Right lung (tissue), 5 donors: ENCODE results near the gene CST4. TPM values are rescaled to one million over a fixed set of nuclear protein-coding genes. Genes with fewer than 3 reads are reported as not detected.
"Not testable (repeated sequence)": the region's sequence is repeated elsewhere in the genome, so short reads cannot be mapped to it uniquely, and the experiment has no call there.

Source experiments
- DNase-seq, 2 donors: peaks; one replicate each; pipeline ENCODE4 v3.0.0-alpha.2; 2013
- polyA plus RNA-seq, 5 donors: library from polyadenylated mRNA; unstranded; fragments of 120-200 nt; gene quantifications; one replicate each; pipeline versions ENCODE4 v1.2.1 to v1.2.3, GENCODE V29; 2013; ENCODE audit warnings: inconsistent platforms in 1 of 5, low replicate concordance in 1 of 5; ENCODE audit not compliant: insufficient read length in 5 of 5, insufficient read depth in 1 of 5

Gene CST4
- polyA plus RNA-seq, 5 donors, result not detected

DNA sequence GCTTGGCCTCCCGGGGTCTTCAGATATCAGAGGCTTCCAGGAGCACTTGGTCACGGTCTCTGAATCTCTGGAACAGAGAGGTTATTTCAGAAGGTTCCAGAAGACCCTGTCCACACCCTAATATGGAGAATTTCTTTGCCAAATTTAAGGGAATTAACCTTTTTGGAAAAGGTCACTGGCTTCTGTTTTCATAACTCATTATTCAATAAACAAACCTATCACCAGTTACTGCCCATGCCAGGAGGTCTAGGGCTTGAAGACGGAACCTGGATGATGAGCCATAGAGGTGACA, 507 bp upstream of the CST4 start:
- DNase-seq, result no peak

DNA sequence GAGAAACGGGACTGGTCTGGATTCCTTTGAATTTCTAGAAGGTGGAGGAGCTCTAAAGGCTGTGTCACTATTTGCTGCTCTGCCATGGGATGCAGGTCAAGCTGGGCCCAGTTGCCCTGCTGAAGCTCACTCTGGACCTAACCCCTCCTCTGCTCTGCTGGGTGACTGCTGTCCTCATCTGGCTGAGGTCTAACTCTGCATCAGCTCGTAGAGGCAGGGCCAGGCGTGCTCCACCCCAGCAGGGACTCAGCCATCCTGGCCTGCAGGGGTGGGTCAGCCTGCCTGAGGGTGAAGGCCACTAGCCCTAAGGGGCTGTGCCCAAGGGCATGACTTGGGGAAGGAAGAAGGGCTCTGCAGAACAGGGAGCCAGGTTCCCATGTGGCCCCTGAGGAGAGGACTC, 852 bp downstream of the CST4 start:
- no peak for DNase-seq

DNA sequence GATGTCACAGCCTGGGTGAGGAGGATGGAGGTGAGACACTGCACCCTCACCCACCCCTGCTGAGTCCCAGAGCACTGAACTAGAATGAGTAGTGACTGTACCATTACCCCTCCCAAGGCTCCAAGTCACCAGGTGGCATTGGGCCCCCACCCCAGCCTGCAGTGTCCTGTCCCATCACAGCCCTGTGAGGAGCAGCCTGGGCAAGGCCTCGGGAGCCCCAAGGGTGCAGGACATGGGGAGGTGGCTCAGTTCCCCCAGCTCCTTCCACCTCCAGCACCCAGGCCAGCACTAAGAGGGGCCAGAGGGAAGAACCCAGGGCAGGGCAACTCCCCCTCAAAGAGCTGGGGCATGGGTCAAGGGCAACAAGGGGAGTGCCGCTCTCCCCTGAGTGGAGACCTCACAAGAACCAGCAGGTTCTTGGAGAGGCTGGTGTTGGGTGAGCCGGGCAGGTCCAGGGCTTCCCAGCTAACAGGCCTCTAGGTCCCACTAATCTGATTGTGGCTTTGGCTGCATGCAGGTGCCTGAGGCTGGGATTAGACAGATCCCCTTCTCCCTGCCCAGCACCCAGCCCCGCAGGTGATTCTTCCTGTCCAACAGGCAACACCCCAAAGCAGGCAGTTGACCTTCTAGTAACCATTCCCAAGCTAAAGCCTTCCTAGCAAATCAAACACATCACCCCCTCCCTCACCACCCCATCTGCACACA, 2.6 kb downstream of the CST4 start:
- no peak for DNase-seq

DNA sequence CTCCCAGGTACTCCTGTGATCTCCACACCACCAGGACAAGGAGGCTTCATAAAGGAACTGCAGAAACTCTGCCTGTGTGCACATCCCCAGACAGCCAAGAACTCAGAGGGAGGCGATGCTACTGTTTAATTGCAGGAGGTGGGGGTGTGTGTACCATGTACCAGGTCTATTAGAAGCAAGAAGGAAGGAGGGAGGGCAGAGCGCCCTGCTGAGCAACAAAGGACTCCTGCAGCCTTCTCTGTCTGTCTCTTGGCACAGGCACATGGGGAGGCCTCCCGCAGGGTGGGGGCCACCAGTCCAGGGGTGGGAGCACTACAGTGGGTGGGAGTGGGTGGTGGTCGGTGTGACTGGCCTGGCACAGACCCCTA, 3.3 kb downstream of the CST4 start:
- not testable (repeated sequence) for DNase-seq

DNA sequence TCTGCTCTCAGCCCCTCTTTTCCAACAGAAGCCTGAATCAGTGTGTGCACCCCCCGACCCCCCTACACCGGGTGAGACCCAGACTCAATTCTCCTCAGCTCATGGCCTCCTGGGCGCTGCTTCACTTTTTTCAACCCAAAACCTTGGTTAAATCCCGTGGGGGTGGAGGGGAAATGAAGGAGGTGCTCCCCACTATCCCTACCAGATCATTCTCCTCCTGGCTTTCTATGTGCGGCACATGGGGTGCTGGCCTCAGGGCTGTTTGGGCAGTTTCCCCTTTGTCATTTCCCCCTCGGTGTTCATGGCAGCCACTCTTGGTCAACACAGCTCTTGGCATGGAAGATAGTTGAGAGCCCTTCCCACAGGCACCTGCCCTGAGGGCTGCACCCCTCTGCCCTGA, 4.6 kb downstream of the CST4 start:
- DNase-seq, result no peak

- no peak for DNase-seq
These were observed 5.0 kb downstream of the CST4 start for GRCh38 chr20:23683807-23684206.

GRCh38 chr20:23683281-23683680, 5.6 kb downstream of the CST4 start:
- no peak for DNase-seq

- DNase-seq, result no peak
These were observed 8.7 kb downstream of the CST4 start for GRCh38 chr20:23680146-23680545.

DNA sequence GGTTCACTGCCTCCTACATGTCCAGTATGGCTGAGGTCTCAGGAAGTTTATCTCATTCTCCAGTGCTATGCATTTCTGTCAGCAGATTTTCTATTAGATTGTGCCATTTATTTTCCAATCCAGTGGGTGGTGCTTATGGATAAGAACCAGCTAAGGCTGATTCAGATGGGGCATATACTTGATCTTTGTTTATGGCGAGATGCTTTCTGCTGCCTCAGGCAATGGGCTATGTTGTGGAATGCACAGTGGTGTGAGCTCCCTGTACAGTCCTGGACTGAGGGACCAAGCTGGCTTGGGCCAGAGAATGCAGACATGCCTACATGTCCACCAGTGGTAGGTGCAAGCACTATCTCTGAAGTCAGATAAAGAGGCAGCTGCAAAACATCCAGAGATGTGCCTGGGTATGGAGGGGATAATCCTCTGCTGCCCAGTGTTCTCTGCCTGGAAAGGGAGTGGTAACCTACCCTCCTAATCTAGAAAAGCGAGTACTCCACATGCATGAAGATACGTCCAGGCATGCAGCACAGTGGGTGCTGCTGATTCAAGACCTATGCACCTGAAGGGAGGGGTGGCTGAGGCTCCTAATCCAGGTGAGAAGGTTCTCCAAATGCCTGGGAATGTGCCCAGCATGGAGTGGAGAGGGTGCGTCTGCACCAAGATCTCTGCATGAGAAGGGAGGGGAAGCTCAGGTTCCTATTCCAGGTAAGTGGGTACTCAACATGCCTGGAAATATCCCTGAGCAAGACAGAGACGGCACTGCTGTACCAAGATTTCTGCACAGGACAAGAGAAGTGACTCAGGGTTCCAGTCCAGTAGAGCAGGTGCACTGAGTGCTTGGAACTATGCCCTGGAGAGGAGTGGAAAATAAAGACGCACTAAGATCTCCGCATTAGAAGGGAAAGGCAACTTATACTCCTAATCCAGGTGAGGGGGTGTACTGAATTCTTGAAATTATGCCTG, 9.4 kb downstream of the CST4 start:
- no peak for DNase-seq

DNA sequence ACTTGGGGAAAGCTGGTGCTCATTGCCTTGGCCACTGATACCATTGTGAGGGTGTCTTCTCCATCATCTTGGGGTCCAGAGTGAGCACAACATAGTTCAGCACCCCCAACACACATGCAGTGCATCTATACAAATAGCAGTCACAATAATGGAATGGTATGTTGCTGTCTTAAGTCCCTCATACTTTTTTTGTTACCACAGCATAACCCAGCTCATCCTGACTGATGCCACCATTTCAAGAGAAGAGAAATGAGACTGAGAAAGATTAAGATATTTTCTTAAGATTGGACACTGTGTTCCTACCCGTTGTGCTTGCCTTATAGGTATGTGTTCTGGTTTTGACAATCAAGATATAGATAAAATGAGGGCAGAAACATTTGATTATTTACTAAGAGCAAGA, 15.6 kb downstream of the CST4 start:
- DNase-seq, result no peak

DNA sequence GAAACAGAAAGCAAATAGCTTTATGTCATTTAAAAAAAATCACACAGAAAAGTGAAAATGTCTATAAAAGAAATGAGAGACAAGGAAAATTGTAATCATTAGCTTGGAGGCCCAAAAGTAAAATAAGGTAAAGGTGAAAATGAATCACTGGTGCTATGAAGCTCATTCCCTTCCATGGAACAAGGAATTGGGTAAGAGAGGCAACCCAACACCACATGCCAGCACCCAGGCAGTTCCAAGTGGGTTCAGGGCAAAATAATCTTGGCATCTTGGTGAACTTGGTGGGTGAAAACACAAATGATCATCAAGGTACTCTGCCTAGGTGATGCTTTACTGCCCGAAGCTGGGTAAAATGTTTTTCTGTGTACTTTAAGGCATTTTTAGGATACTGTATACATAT, 16.7 kb downstream of the CST4 start:
- DNase-seq, result no peak

- no peak for DNase-seq
These were observed 17.4 kb downstream of the CST4 start for GRCh38 chr20:23671479-23671878.

DNA sequence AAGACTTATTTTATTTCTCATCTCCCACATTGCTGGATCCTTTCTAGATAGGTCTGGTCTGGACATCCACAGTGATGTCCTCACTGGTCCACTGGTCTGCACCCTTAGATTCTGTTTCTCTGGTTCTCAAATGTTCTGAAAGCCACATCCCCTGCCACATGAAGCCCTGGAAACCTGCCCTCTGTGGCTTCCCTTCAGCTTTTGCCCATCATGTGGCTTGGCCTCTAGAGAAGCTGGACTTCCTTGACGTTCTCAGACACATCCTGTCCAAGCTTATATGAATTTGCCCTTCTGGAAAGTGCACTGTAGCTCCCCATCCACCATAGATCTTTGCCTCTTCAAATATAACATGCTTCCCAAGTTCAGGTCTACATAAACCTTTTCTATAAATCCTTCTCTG, 18.5 kb downstream of the CST4 start:
- DNase-seq, result no peak

GRCh38 chr20:23669866-23670265, 19.0 kb downstream of the CST4 start:
- DNase-seq, result no peak

GRCh38 chr20:23669327-23669726, 19.5 kb downstream of the CST4 start:
- DNase-seq, result no peak

- peak; percentile 17 to 33 for DNase-seq
These were observed 20.3 kb downstream of the CST4 start for GRCh38 chr20:23668477-23668951.

DNA sequence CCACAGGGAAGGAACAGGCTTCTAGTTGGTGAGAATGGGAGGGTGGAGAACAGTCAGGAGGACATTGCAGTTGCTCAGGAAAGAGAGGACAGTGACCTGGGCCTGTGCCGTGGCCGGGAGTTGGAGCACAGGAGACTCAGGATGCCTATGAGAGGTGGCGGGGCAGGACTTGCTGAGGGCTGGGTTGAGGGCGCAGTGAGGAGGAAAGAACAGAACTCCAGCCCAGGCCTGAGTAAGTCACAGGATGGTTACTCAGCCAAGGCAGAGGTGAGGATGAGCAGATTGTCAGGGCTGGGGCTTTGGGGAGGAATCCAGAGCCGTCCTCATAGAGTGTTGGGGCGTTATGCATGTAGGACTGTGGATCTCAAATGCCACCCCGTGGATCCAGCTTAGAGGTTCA, 21.2 kb downstream of the CST4 start:
- DNase-seq, result no peak

DNA sequence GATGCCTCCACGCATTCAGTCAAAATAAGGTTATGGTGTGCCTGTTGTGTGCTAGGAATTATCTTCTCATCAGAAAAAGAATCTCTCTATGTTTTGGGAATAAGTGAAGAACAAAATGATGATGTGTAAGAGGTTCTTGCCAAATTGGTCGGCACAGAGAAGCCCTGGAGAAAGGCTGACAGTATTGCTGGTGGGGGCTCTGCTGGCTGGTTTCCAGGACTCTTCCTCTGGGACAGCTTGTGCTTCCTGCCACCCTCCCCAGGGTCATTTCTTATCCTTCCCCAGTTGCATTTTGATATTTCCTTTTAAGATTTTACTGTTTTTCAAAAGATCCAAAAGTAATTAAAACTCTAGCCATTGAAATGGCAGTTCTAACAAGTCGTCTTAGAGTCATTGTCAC, 22.1 kb downstream of the CST4 start:
- DNase-seq, result no peak

GRCh38 chr20:23666189-23666588, 22.6 kb downstream of the CST4 start:
- DNase-seq, result no peak

DNA sequence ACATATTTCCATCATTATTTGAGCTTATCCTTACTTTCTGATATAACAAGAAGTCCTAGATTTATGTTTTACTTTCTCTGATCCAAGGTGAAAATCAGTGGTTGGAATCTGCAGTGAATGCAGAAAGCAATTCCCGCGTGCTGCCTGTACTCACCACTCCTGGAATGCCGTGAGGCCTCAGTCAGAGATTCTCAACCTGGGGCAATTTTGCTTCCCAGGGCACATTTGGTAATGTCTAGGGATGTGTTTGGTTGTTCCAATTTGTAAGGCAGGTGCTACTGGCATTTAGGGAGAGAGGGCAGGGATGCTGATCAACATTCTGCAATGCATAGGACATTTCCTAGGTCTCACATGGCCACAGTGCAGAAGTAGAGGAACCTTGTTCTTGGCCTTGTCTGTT, 23.9 kb downstream of the CST4 start:
- DNase-seq, result no peak

DNA sequence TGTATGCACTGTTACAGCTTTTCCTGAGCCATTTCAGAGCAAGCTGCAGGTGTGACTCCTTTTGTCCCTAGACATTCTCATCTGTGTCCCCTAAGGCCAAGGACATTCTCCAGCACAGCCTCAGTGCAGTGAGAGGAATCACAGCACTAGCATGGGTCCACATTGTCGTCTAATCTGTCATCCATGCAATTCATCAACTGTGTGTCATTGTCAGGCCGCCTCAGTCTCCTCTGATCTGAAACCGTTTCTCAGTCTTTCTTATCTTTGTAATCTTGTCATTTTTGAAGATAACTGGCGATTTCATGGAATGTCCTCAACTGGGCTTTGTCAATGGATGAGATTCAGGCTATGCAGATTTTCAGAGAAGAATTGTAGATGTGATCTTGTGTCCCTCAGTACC, 24.8 kb downstream of the CST4 start:
- not testable (repeated sequence) for DNase-seq

GRCh38 chr20:23663180-23663579, 25.7 kb downstream of the CST4 start:
- DNase-seq, result no peak

- no peak for DNase-seq
These were observed 26.5 kb downstream of the CST4 start for GRCh38 chr20:23662276-23662870.
